Keratinocyte (primary cell): Measurements from ENCODE around the gene AKAP13.

ENCODE experiments used
- EZH2 ChIP-seq: IDR thresholded peaks from one replicate; pipeline ENCODE4 v1.6.1; 2012; ENCODE audit warnings: inconsistent platforms, mild to moderate bottlenecking, low read length, moderate library complexity
- TF ChIP-seq, protein P1 (sequence below), 3 experiments: IDR thresholded peaks in 1 of 3; conservative IDR thresholded peaks in 1 of 3; optimal IDR thresholded peaks in 1 of 3; 2 replicates in 2 of 3; 3 replicates in 1 of 3; pipeline versions ENCODE3 to v1.5.1; 2011; ENCODE audit warnings: low read length in 3 of 3, mild to moderate bottlenecking in 3 of 3, moderate library complexity in 2 of 3, control low read depth in 1 of 3, inconsistent platforms in 1 of 3; ENCODE audit not compliant: insufficient read depth in 2 of 3; ENCODE audit errors: extremely low read depth in 1 of 3

GRCh38 chr15:85377269-85377668 lies 3.1 kb upstream of the AKAP13 start:
- TF ChIP-seq, protein P1, sequence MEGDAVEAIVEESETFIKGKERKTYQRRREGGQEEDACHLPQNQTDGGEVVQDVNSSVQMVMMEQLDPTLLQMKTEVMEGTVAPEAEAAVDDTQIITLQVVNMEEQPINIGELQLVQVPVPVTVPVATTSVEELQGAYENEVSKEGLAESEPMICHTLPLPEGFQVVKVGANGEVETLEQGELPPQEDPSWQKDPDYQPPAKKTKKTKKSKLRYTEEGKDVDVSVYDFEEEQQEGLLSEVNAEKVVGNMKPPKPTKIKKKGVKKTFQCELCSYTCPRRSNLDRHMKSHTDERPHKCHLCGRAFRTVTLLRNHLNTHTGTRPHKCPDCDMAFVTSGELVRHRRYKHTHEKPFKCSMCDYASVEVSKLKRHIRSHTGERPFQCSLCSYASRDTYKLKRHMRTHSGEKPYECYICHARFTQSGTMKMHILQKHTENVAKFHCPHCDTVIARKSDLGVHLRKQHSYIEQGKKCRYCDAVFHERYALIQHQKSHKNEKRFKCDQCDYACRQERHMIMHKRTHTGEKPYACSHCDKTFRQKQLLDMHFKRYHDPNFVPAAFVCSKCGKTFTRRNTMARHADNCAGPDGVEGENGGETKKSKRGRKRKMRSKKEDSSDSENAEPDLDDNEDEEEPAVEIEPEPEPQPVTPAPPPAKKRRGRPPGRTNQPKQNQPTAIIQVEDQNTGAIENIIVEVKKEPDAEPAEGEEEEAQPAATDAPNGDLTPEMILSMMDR (optimal IDR thresholded peaks at IDR 0.05 in 1 of 3, IDR thresholded peaks at IDR 0.05 in 1 of 3, conservative IDR thresholded peaks at IDR 0.05 in 1 of 3; ENCODE audit: extremely low read depth in 1 of 3, insufficient read depth in 2 of 3, low read length in 3 of 3): no peak
- TF ChIP-seq EZH2: no peak
